Sigmoid colon (tissue), 7 donors: Measurements from ENCODE around the gene CDRT4. TPM values are rescaled to one million over a fixed set of nuclear protein-coding genes. Genes with fewer than 3 reads are reported as not detected.

Experiments
- DNase-seq: peaks from one replicate; pipeline ENCODE4 v3.0.0-alpha.2; 2019
- H3K27ac ChIP-seq, 4 donors: fragments of 200-600 bp; sonication (generic); one replicate each; pipeline ENCODE4 v1.5.1; 2016 to 2019; ENCODE audit warnings: mild to moderate bottlenecking in 1 of 4
- H3K27me3 ChIP-seq, 3 donors: fragments of 200-600 bp; sonication (generic); one replicate each; pipeline ENCODE4 v1.5.1; 2019; ENCODE audit warnings: mild to moderate bottlenecking in 1 of 3
- H3K36me3 ChIP-seq, 4 donors: fragments of 200-600 bp; sonication (generic); one replicate each; pipeline ENCODE4 v1.5.1; 2016 to 2019
- H3K4me1 ChIP-seq, 4 donors: fragments of 200-600 bp; sonication (generic); one replicate each; pipeline ENCODE4 v1.5.1; 2017 to 2019
- H3K4me3 ChIP-seq, 4 donors: fragments of 200-600 bp; sonication (generic); one replicate each; pipeline ENCODE4 v1.5.1; 2017 to 2019; ENCODE audit warnings: mild to moderate bottlenecking in 2 of 4, moderate library complexity in 1 of 4
- H3K9me3 ChIP-seq, 4 donors: fragments of 200-600 bp in 3 of 4; sonication (generic) in 3 of 4; one replicate each; pipeline versions ENCODE4 v1.5.1 to v1.6.1; 2013 to 2019
- CTCF ChIP-seq, 4 experiments: fragments of 450-650 bp in 3 of 4; fragments of 200-600 bp in 1 of 4; IDR thresholded peaks; one replicate each; pipeline ENCODE4 v1.5.1; 2016 to 2019; ENCODE audit warnings: antibody characterized with exemption in 4 of 4, mild to moderate bottlenecking in 3 of 4, moderate library complexity in 2 of 4
- EP300 ChIP-seq, 4 donors: sonication (generic); formaldehyde crosslinking; IDR thresholded peaks; one replicate each; pipeline ENCODE4 v1.6.1; 2017; ENCODE audit warnings: antibody characterized with exemption in 4 of 4
- POLR2A ChIP-seq, 2 donors: fragments of 450-650 bp; IDR thresholded peaks; one replicate each; pipeline ENCODE4 v1.6.1; 2016; ENCODE audit warnings: antibody characterized with exemption in 2 of 2, mild to moderate bottlenecking in 2 of 2, moderate library complexity in 2 of 2
- POLR2AphosphoS5 ChIP-seq, 4 donors: sonication (generic); formaldehyde crosslinking; IDR thresholded peaks; one replicate each; pipeline ENCODE4 v1.6.1; 2017; ENCODE audit warnings: antibody characterized with exemption in 4 of 4
- WGBS, 2 donors: extraction: QIAGEN DNeasy Blood & Tissue Kit; methylation state at CpG; one replicate each; pipeline ENCODE4 v1.1.7; 2013; 5-methylcytosine and 5-hydroxymethylcytosine counted together
- intact Hi-C: fragments of 100-400 bp; cut with DNase I; formaldehyde crosslinking; loops from one replicate; pipeline ENCODE4 v1.15.1; 2023
- polyA plus RNA-seq, 3 donors: library from polyadenylated mRNA; stranded (reverse); fragments of 200-250 nt; gene quantifications; one replicate each; pipeline ENCODE4 v1.2.3, GENCODE V29; 2013
- total RNA-seq, 4 donors: library from RNA; depleted of rRNA; stranded (reverse); fragments of >200 nt; gene quantifications; one replicate each; pipeline ENCODE4 v1.1.0, GENCODE V29; 2016
- donor health status: healthy with polysubstance abuse.
- donor health status: Bipolar disorder and iron deficiency.
- donor health status: healthy.

The CDRT4 gene
- total and polyA plus RNA-seq, 7 donors, result 1.8 to 6.6 (median 3.6) TPM; not detected in 1

- peak; percentile 76 for DNase-seq
- Histone ChIP-seq H3K4me3 (no peak overlapping the region), H3K27me3 (no peaks in the 10 kb centered on the region), H3K27ac (peak overlapping the region; percentile 78 to 85 (median 82)), H3K4me1 (peaks cover 0 to 50% (median 45%) of the 10 kb centered on the region in 4 donors), H3K9me3 (peaks cover 0 to 5% (median 0%) of the 10 kb centered on the region in 4 donors), H3K36me3 (no peaks in the 10 kb centered on the region)
- 83 to 92% methylated on average over 6 of the region's 6 CpGs for WGBS, 2 donors
- TF ChIP-seq EP300 (IDR thresholded peaks at IDR 0.05) (no peak), POLR2A (IDR thresholded peaks at IDR 0.05) (no peak), CTCF (IDR thresholded peaks at IDR 0.05) (no peak), POLR2AphosphoS5 (IDR thresholded peaks at IDR 0.05) (no peak)
- intact Hi-C loops, result loop anchor here (2.0 to 5.0 kb wide), 3 partner anchors 46 to 106 kb away; no protein-coding TSS in a partner anchor
Observed at GRCh38 chr17:15456496-15456895, 10.9 kb downstream of the CDRT4 start.

- peaks cover 0 to 5% (median 0%) of the 10 kb centered on the region in 4 donors for H3K9me3 ChIP-seq
- intact Hi-C loops, result loop anchor here (2.0 kb wide), 1 partner anchor 18 kb away; no protein-coding TSS in a partner anchor
- no peaks in the 10 kb centered on the region for H3K36me3 ChIP-seq
- 94 to 97% methylated on average over 5 of the region's 5 CpGs for WGBS, 2 donors
- H3K4me1 ChIP-seq, result peaks cover 0 to 46% (median 32%) of the 10 kb centered on the region in 4 donors
- no peak overlapping the region for H3K4me3 ChIP-seq
- DNase-seq, result peak; percentile 15
- no peaks in the 10 kb centered on the region for H3K27me3 ChIP-seq
- peak overlapping the region; percentile 3 to 44 (median 31) for H3K27ac ChIP-seq
- no peak for TF ChIP-seq CTCF (IDR thresholded peaks at IDR 0.05)
- no peak for TF ChIP-seq EP300 (IDR thresholded peaks at IDR 0.05)
- no peak for TF ChIP-seq POLR2AphosphoS5 (IDR thresholded peaks at IDR 0.05)
Observed at GRCh38 chr17:15454346-15454745, 13.1 kb downstream of the CDRT4 start.

- no peak for DNase-seq
- H3K9me3 ChIP-seq, result peaks cover 0 to 5% (median 0%) of the 10 kb centered on the region in 4 donors
- no peaks in the 10 kb centered on the region for H3K36me3 ChIP-seq
- no peak for TF ChIP-seq CTCF (IDR thresholded peaks at IDR 0.05)
- TF ChIP-seq POLR2A (IDR thresholded peaks at IDR 0.05), result no peak
- TF ChIP-seq EP300 (IDR thresholded peaks at IDR 0.05), result no peak
- no peak for TF ChIP-seq POLR2AphosphoS5 (IDR thresholded peaks at IDR 0.05)
- no peaks in the 10 kb centered on the region for H3K27me3 ChIP-seq
- no peak overlapping the region for H3K4me3 ChIP-seq
- H3K4me1 ChIP-seq, result peaks cover 0 to 42% (median 30%) of the 10 kb centered on the region in 4 donors
- intact Hi-C loops, result loop anchor here (2.0 kb wide), 1 partner anchor 17 kb away; no protein-coding TSS in a partner anchor
- 20 to 75% methylated on average over 3 of the region's 3 CpGs for WGBS, 2 donors
- H3K27ac ChIP-seq, result peak overlapping the region; percentile 3 to 44 (median 31)
Observed at GRCh38 chr17:15453782-15454181, 13.6 kb downstream of the CDRT4 start.

- intact Hi-C loops, result no loop called here
- Histone ChIP-seq H3K27me3 (no peaks in the 10 kb centered on the region), H3K36me3 (no peaks in the 10 kb centered on the region), H3K4me3 (no peak overlapping the region), H3K4me1 (peaks cover 0 to 37% (median 25%) of the 10 kb centered on the region in 4 donors), H3K9me3 (peaks cover 0 to 5% (median 0%) of the 10 kb centered on the region in 4 donors), H3K27ac (peak overlapping the region; percentile 3 to 44 (median 34))
- 77 to 83% methylated on average over 4 of the region's 4 CpGs for WGBS, 2 donors
- no peak for DNase-seq
- TF ChIP-seq EP300 (IDR thresholded peaks at IDR 0.05), result no peak
Observed at GRCh38 chr17:15453246-15453645, 14.2 kb downstream of the CDRT4 start.

- 27 to 69% methylated on average over 1 of the region's 1 CpG for WGBS, 2 donors
- H3K36me3 ChIP-seq, result no peaks in the 10 kb centered on the region
- no peak for DNase-seq
- no peaks in the 10 kb centered on the region for H3K27me3 ChIP-seq
- H3K4me3 ChIP-seq, result no peak overlapping the region
- intact Hi-C loops, result no loop called here
- peak overlapping the region in 2 of 4 donors; percentile 33 to 35 for H3K27ac ChIP-seq
- peaks cover 0 to 32% (median 20%) of the 10 kb centered on the region in 4 donors for H3K4me1 ChIP-seq
- no peak for TF ChIP-seq CTCF (IDR thresholded peaks at IDR 0.05)
- TF ChIP-seq EP300 (IDR thresholded peaks at IDR 0.05), result no peak
- no peak for TF ChIP-seq POLR2AphosphoS5 (IDR thresholded peaks at IDR 0.05)
- no peak for TF ChIP-seq POLR2A (IDR thresholded peaks at IDR 0.05)
- peaks cover 0 to 5% (median 0%) of the 10 kb centered on the region in 4 donors for H3K9me3 ChIP-seq
Observed at GRCh38 chr17:15452746-15453145, 14.7 kb downstream of the CDRT4 start.
